Endometrial microvascular endothelial cells (primary cell): ENCODE data around the gene TRDN. TPM values are rescaled to one million over a fixed set of nuclear protein-coding genes. Genes with fewer than 3 reads are reported as not detected.
"Not testable (repeated sequence)": the region's sequence is repeated elsewhere in the genome, so short reads cannot be mapped to it uniquely, and the experiment has no call there.

Experiments used
- in situ Hi-C: cut with HindIII; loops from 2 replicates; pipeline ENCODE4 v1.10.0; 2017; ENCODE audit warnings: low sequenced_read_pairs, low pct_unique_long_range_greater_than_20kb; ENCODE audit errors: inconsistent ontology term
- total RNA-seq: library from RNA; depleted of rRNA; stranded (reverse); fragments of >200 nt; gene quantifications from one replicate; pipeline ENCODE4 v1.2.3, GENCODE V29; 2015; ENCODE audit errors: inconsistent ontology term

Gene TRDN
- total RNA-seq, 1 donor from 2014 or later: not detected

- in situ Hi-C loops: no loop called here
Observed at GRCh38 chr6:123352279-123352678, 284.5 kb downstream of the TRDN start.

- in situ Hi-C loops: no loop called here
Observed at GRCh38 chr6:123343836-123344235, 292.9 kb downstream of the TRDN start.

GRCh38 chr6:123338394-123338793, 298.4 kb downstream of the TRDN start:
- in situ Hi-C loops: no loop called here

- in situ Hi-C loops: no loop called here
Observed at GRCh38 chr6:123333000-123333756, 303.6 kb downstream of the TRDN start.

GRCh38 chr6:123332070-123332469, 304.7 kb downstream of the TRDN start:
- in situ Hi-C loops: no loop called here

- in situ Hi-C loops: no loop called here
Observed at GRCh38 chr6:123329337-123329736, 307.4 kb downstream of the TRDN start.

- in situ Hi-C loops: no loop called here
Observed at GRCh38 chr6:123323452-123324329, 313.1 kb downstream of the TRDN start.

GRCh38 chr6:123321020-123321419, 315.7 kb downstream of the TRDN start:
- in situ Hi-C loops: no loop called here

- in situ Hi-C loops: no loop called here
Observed at GRCh38 chr6:123316733-123317323, 319.9 kb downstream of the TRDN start.

GRCh38 chr6:123314459-123314858, 322.3 kb downstream of the TRDN start:
- in situ Hi-C loops: not testable (repeated sequence)

- in situ Hi-C loops: no loop called here
Observed at GRCh38 chr6:123309130-123309529, 327.6 kb downstream of the TRDN start.

- in situ Hi-C loops: no loop called here
Observed at GRCh38 chr6:123306334-123306733, 330.4 kb downstream of the TRDN start.

GRCh38 chr6:123295672-123296071, 341.1 kb downstream of the TRDN start:
- in situ Hi-C loops: no loop called here

GRCh38 chr6:123295181-123295580, 341.6 kb downstream of the TRDN start:
- in situ Hi-C loops: no loop called here

- in situ Hi-C loops: no loop called here
Observed at GRCh38 chr6:123288649-123289048, 348.1 kb downstream of the TRDN start.

GRCh38 chr6:123276546-123276980, 360.2 kb downstream of the TRDN start:
- in situ Hi-C loops: no loop called here

- in situ Hi-C loops: no loop called here
Observed at GRCh38 chr6:123263981-123264380, 372.8 kb downstream of the TRDN start.

GRCh38 chr6:123240626-123241025, 396.1 kb downstream of the TRDN start:
- in situ Hi-C loops: no loop called here

GRCh38 chr6:123233336-123233735, 403.4 kb downstream of the TRDN start:
- in situ Hi-C loops: no loop called here

- in situ Hi-C loops: not testable (repeated sequence)
Observed at GRCh38 chr6:123227789-123228188, 409.0 kb downstream of the TRDN start.
